ENCODE data around the gene IFITM2.

The IFITM2 gene

GRCh38 chr11:299081-299891 lies 8.3 kb upstream of the IFITM2 start, which contains the start of gene IFITM5:
Gene IFITM5, minus strand, starts transcription at chr11:299526. Its CDS starts 36 bp downstream, at chr11:299490.
- DNase-seq (ENCODE audit: low read depth): no peak

GRCh38 chr11:299951-300735 lies 7.5 kb upstream of the IFITM2 start:
- no peak for DNase-seq (ENCODE audit: low read depth)
- no peak overlapping the region for H3K4me3 ChIP-seq (ENCODE audit: low read length)
- no peak for TF ChIP-seq CTCF (IDR thresholded peaks at IDR 0.05; ENCODE audit: insufficient read depth, low read depth, low read length, missing control alignments)

More at GRCh38 chr11:299081-299891, 8.3 kb upstream of the IFITM2 start, which contains the start of gene IFITM5:
- no peak within 1 kb of the TSS for H3K4me3 ChIP-seq (ENCODE audit: low read length)
- TF ChIP-seq CTCF (IDR thresholded peaks at IDR 0.05; ENCODE audit: insufficient read depth, low read depth, low read length, missing control alignments): no peak

- DNase-seq (ENCODE audit: low read depth): no peak
- H3K4me3 ChIP-seq (ENCODE audit: low read length): no peak overlapping the region
- TF ChIP-seq CTCF (IDR thresholded peaks at IDR 0.05; ENCODE audit: insufficient read depth, low read depth, low read length, missing control alignments): no peak
Observed at GRCh38 chr11:303363-303762, 4.3 kb upstream of the IFITM2 start.

- DNase-seq (ENCODE audit: low read depth): no peak
- no peak overlapping the region for H3K4me3 ChIP-seq (ENCODE audit: low read length)
- TF ChIP-seq CTCF (IDR thresholded peaks at IDR 0.05; ENCODE audit: insufficient read depth, low read depth, low read length, missing control alignments): no peak
Observed at GRCh38 chr11:304061-304506, 3.5 kb upstream of the IFITM2 start.

- peak; percentile 63 for DNase-seq (ENCODE audit: low read depth)
Observed at GRCh38 chr11:304915-305843, 2.4 kb upstream of the IFITM2 start.

More at GRCh38 chr11:304915-305843, 2.4 kb upstream of the IFITM2 start:
- no peak overlapping the region for H3K4me3 ChIP-seq (ENCODE audit: low read length)
- peak; percentile 82 for TF ChIP-seq CTCF (IDR thresholded peaks at IDR 0.05; ENCODE audit: insufficient read depth, low read depth, low read length, missing control alignments)
